Measurements from ENCODE around the gene RABGAP1.

- no peak for TF ChIP-seq CTCF (IDR thresholded peaks at IDR 0.05)
- no peak for TF ChIP-seq POLR2A (IDR thresholded peaks at IDR 0.05)
- TF ChIP-seq POLR2AphosphoS5 (IDR thresholded peaks at IDR 0.05; ENCODE audit: insufficient read depth in 1 of 2, low read depth in 1 of 2): no peak
These were observed 419 bp upstream of the RABGAP1 start for GRCh38 chr9:122940454-122940748.

All from vagina (tissue), 2 donors.